ENCODE data around the gene PILRA. TPM values are rescaled to one million over a fixed set of nuclear protein-coding genes. Genes with fewer than 3 reads are reported as not detected.

PILRA gene
- total and polyA plus RNA-seq, 2 of the 13 experiments (the other 11 are each of a cell fraction or from before 2014, with no cell fraction given): 0.13 to 1.3 TPM

DNA sequence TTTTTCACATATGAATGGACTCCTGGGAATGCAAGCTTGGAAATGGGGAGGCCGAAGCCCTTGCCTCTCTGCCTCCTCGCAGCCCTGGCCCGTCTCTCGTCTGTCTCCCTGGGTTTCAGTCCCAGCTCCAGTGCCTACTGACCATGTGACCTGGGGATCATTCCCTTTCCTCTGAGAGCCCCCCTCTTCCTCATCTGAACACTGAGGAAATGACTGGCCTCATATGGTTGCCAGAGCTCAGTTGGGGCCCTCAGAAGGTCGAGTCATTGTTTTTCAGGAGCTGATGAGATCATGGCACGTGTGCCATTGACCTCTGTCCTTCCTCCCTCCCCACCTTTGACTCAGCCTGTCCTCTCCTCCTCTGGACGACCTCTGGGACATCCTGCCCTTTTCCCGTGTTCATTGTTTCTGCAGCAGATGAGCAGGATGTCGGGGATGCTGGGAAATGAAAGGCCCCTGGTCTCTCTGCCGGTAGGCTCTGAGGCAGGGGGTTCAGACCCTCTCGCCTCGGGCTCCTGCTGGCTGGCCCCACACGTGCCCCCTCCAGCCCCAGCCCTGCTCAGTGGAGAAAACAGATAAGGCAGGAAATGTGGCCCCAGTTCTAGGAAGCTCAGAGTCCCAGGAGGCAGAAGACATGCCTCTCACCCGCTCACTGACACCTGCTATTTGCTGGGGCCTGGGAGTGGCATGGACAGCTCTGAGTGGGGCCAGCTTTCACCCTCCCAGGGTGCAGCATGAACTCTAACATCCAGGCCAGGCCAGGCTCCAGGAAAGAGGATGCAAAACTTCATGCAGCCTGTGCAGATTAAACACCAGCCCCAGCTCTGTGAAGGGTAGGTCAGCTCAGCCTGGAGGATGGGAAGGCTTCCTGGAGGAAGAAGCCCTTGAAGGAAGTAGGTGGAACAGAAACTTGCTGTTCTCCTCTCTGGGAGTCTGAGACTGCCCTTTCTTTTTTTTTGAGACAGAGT is 71.3 kb downstream of the PILRA start (continued):
- peak; percentile 45; the same call in 1 of the 2 replicates for TF ChIP-seq ZBTB37 (CRISPR knock-in tag; IDR thresholded peaks at IDR 0.05)
- TF ChIP-seq, protein P1, sequence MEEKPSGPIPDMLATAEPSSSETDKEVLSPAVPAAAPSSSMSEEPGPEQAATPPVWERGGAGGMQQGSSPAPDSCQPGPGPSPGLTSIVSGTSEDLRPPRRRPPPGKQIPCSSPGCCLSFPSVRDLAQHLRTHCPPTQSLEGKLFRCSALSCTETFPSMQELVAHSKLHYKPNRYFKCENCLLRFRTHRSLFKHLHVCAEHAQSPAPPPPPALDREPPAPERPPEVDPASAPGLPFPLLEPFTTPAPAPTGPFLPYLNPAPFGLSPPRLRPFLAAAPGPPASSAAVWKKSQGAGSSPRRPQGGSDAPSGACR (CRISPR knock-in tag; IDR thresholded peaks at IDR 0.05): no peak; the same call in none of the 2 replicates
- TF ChIP-seq NFIC (IDR thresholded peaks at IDR 0.05; ENCODE audit: low read length): 0 out of 2 replicates have a peak, but pooled peaks have one; percentile 29
- TF ChIP-seq MTERF4 (CRISPR knock-in tag; IDR thresholded peaks at IDR 0.05): no peak
- TF ChIP-seq, protein P2, sequence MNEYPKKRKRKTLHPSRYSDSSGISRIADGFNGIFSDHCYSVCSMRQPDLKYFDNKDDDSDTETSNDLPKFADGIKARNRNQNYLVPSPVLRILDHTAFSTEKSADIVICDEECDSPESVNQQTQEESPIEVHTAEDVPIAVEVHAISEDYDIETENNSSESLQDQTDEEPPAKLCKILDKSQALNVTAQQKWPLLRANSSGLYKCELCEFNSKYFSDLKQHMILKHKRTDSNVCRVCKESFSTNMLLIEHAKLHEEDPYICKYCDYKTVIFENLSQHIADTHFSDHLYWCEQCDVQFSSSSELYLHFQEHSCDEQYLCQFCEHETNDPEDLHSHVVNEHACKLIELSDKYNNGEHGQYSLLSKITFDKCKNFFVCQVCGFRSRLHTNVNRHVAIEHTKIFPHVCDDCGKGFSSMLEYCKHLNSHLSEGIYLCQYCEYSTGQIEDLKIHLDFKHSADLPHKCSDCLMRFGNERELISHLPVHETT (CRISPR knock-in tag; conservative IDR thresholded peaks at IDR 0.05): 0 out of 2 replicates have a peak, but pooled peaks have one; percentile 36
- TF ChIP-seq PREB (CRISPR knock-in tag; IDR thresholded peaks at IDR 0.05): no peak
- TF ChIP-seq, protein P3, sequence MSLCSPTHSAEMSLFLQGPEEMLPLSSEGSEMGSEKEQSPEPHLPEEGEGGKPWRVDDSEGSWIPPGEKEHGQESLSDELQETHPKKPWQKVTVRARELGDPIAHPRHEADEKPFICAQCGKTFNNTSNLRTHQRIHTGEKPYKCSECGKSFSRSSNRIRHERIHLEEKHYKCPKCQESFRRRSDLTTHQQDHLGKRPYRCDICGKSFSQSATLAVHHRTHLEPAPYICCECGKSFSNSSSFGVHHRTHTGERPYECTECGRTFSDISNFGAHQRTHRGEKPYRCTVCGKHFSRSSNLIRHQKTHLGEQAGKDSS (CRISPR knock-in tag; IDR thresholded peaks at IDR 0.05; ENCODE audit: borderline replicate concordance, low read depth): peak; percentile 34; the same call in 1 of the 2 replicates
- TF ChIP-seq, protein P4, sequence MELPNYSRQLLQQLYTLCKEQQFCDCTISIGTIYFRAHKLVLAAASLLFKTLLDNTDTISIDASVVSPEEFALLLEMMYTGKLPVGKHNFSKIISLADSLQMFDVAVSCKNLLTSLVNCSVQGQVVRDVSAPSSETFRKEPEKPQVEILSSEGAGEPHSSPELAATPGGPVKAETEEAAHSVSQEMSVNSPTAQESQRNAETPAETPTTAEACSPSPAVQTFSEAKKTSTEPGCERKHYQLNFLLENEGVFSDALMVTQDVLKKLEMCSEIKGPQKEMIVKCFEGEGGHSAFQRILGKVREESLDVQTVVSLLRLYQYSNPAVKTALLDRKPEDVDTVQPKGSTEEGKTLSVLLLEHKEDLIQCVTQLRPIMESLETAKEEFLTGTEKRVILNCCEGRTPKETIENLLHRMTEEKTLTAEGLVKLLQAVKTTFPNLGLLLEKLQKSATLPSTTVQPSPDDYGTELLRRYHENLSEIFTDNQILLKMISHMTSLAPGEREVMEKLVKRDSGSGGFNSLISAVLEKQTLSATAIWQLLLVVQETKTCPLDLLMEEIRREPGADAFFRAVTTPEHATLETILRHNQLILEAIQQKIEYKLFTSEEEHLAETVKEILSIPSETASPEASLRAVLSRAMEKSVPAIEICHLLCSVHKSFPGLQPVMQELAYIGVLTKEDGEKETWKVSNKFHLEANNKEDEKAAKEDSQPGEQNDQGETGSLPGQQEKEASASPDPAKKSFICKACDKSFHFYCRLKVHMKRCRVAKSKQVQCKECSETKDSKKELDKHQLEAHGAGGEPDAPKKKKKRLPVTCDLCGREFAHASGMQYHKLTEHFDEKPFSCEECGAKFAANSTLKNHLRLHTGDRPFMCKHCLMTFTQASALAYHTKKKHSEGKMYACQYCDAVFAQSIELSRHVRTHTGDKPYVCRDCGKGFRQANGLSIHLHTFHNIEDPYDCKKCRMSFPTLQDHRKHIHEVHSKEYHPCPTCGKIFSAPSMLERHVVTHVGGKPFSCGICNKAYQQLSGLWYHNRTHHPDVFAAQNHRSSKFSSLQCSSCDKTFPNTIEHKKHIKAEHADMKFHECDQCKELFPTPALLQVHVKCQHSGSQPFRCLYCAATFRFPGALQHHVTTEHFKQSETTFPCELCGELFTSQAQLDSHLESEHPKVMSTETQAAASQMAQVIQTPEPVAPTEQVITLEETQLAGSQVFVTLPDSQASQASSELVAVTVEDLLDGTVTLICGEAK (IDR thresholded peaks at IDR 0.05): no peak
- TF ChIP-seq, protein P4 (CRISPR knock-in tag; IDR thresholded peaks at IDR 0.05): no peak

Data from HepG2 (cell line).